HG03066 (cell line): ENCODE results near the gene PDHB.

Experiments
- ATAC-seq: cut with Tn5 transposase; IDR thresholded peaks from one replicate; pipeline ENCODE4 v1.9.1; 2021; ENCODE audit warnings: low read depth; ENCODE audit not compliant: unreplicated experiment

PDHB gene

GRCh38 chr3:58408906-58409305 lies 24.7 kb downstream of the PDHB start:
- no peak for ATAC-seq

GRCh38 chr3:58404396-58404795 lies 29.2 kb downstream of the PDHB start:
- no peak for ATAC-seq

- no peak for ATAC-seq
Measured at GRCh38 chr3:58403513-58404109, 30.0 kb downstream of the PDHB start.

GRCh38 chr3:58398669-58399333 lies 34.8 kb downstream of the PDHB start:
- ATAC-seq, result no peak

GRCh38 chr3:58394339-58394738 lies 39.3 kb downstream of the PDHB start:
- no peak for ATAC-seq

GRCh38 chr3:58392181-58392580 lies 41.5 kb downstream of the PDHB start:
- no peak for ATAC-seq

GRCh38 chr3:58391156-58391865 lies 42.3 kb downstream of the PDHB start:
- no peak for ATAC-seq

- no peak for ATAC-seq
Measured at GRCh38 chr3:58388550-58389091, 45.0 kb downstream of the PDHB start.

GRCh38 chr3:58387650-58388546 lies 45.7 kb downstream of the PDHB start:
- ATAC-seq, result no peak

- ATAC-seq, result no peak
Measured at GRCh38 chr3:58386626-58387365, 46.8 kb downstream of the PDHB start.

GRCh38 chr3:58384381-58385090 lies 49.1 kb downstream of the PDHB start:
- ATAC-seq, result no peak

GRCh38 chr3:58383904-58384303 lies 49.7 kb downstream of the PDHB start:
- ATAC-seq, result no peak

GRCh38 chr3:58383476-58383875 lies 50.2 kb downstream of the PDHB start:
- ATAC-seq, result no peak

GRCh38 chr3:58379351-58380073 lies 54.1 kb downstream of the PDHB start:
- no peak for ATAC-seq

GRCh38 chr3:58377750-58378149 lies 55.9 kb downstream of the PDHB start:
- no peak for ATAC-seq
